Fibroblast of lung (primary cell): ENCODE data around the gene FNTB.

Source experiments
- EZH2 ChIP-seq: IDR thresholded peaks from 2 replicates; pipeline ENCODE4 v1.5.1; 2012; ENCODE audit warnings: low read length, control low read depth, mild to moderate bottlenecking; ENCODE audit errors: missing control alignments
- TF ChIP-seq, protein P1 (sequence below), 2 donors: IDR thresholded peaks in 1 of 2; conservative IDR thresholded peaks in 1 of 2; 1 replicate in 1 of 2; 2 replicates in 1 of 2; pipeline ENCODE4 v1.5.1; 2011 to 2012; ENCODE audit warnings: low read length in 2 of 2, control low read depth in 1 of 2, inconsistent platforms in 1 of 2, low read depth in 1 of 2, mild to moderate bottlenecking in 1 of 2

- TF ChIP-seq, protein P1, sequence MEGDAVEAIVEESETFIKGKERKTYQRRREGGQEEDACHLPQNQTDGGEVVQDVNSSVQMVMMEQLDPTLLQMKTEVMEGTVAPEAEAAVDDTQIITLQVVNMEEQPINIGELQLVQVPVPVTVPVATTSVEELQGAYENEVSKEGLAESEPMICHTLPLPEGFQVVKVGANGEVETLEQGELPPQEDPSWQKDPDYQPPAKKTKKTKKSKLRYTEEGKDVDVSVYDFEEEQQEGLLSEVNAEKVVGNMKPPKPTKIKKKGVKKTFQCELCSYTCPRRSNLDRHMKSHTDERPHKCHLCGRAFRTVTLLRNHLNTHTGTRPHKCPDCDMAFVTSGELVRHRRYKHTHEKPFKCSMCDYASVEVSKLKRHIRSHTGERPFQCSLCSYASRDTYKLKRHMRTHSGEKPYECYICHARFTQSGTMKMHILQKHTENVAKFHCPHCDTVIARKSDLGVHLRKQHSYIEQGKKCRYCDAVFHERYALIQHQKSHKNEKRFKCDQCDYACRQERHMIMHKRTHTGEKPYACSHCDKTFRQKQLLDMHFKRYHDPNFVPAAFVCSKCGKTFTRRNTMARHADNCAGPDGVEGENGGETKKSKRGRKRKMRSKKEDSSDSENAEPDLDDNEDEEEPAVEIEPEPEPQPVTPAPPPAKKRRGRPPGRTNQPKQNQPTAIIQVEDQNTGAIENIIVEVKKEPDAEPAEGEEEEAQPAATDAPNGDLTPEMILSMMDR (conservative IDR thresholded peaks at IDR 0.05 in 1 of 2, IDR thresholded peaks at IDR 0.05 in 1 of 2; ENCODE audit: low read depth in 1 of 2, low read length in 2 of 2) = no peak
- no peak for TF ChIP-seq EZH2
Observed at GRCh38 chr14:64937171-64937820, 49.4 kb upstream of the FNTB start.
